Erythroblast (primary cell): ENCODE measurements around the gene CYSLTR2.

Experiments used
- GATA1 ChIP-seq: IDR thresholded peaks from 2 replicates; pipeline ENCODE4 v1.6.1; 2011; ENCODE audit warnings: low read depth, mild to moderate bottlenecking, control low read depth, low read length, moderate library complexity
- POLR2A ChIP-seq: IDR thresholded peaks from 2 replicates; pipeline ENCODE4 v1.6.1; 2011; ENCODE audit warnings: mild to moderate bottlenecking, low read length

- TF ChIP-seq POLR2A (no peak), GATA1 (no peak)
These were observed 28.2 kb downstream of the CYSLTR2 start for GRCh38 chr13:48681905-48682304.
